K562 treated with DMSO at 1 percent for 48 hours (cell line): Measurements from ENCODE around the gene BATF3. TPM values are rescaled to one million over a fixed set of nuclear protein-coding genes. Genes with fewer than 3 reads are reported as not detected.

Experiments
- total RNA-seq: library from RNA; unstranded; fragments of 300-600 nt; gene quantifications from 2 replicates; pipeline ENCODE4 v1.2.3, GENCODE V29; 2022; ENCODE audit warnings: low replicate concordance; ENCODE audit errors: extremely low read depth

The BATF3 gene, protein sequence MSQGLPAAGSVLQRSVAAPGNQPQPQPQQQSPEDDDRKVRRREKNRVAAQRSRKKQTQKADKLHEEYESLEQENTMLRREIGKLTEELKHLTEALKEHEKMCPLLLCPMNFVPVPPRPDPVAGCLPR
- not detected in 2 replicates for total RNA-seq

GRCh38 chr1:212699625-212700222 lies at the start of gene BATF3:
Gene BATF3, minus strand, starts transcription at chr1:212699840. Its CDS starts 78 bp downstream, at chr1:212699762.

Other genes with a start within 250 kb of the BATF3 start
- not detected in 2 replicates for gene ATF3, start 91.1 kb downstream of the BATF3 start, total RNA-seq
- gene NSL1, start 91.9 kb upstream of the BATF3 start, total RNA-seq, result not detected in 2 replicates
- not detected in 2 replicates for gene TATDN3, start 92.1 kb upstream of the BATF3 start, total RNA-seq
- not detected in 2 replicates for gene SPATA45, start 147.8 kb upstream of the BATF3 start, total RNA-seq
- not detected in 2 replicates for gene FLVCR1, start 158.4 kb upstream of the BATF3 start, total RNA-seq